OCI-LY7 (cell line): ENCODE results near the gene PHLDA3. TPM values are rescaled to one million over a fixed set of nuclear protein-coding genes. Genes with fewer than 3 reads are reported as not detected.

Source experiments
- BruUV-seq: library from RNA; stranded (reverse); fragments of 400-500 nt; replicated peaks from 2 replicates; lab custom pipeline; 2021; lab: Mats Ljungman, UMichigan
- CTCF ChIA-PET: fragments of 300-600 bp; sonication (Branson Sonifier 250); formaldehyde crosslinking; loops from one replicate; lab custom pipeline; 2022; ENCODE audit warnings: antibody characterized with exemption; ENCODE audit not compliant: unreplicated experiment; lab: Charles Lee
- POLR2A ChIA-PET: fragments of 300-600 bp; sonication (Branson Sonifier 250); formaldehyde crosslinking; loops from one replicate; lab custom pipeline; 2022; ENCODE audit warnings: antibody characterized with exemption; lab: Charles Lee
- DNase-seq: peaks from one replicate; pipeline ENCODE4 v3.0.0-alpha.2; 2015; ENCODE audit warnings: low spot score
- H2AFZ ChIP-seq: fragments of 200-600 bp; sonication (generic), shearing (Covaris generic); 2 replicates; pipeline ENCODE4 v1.6.1; 2014; ENCODE audit warnings: mild to moderate bottlenecking, antibody characterized with exemption, low read length, moderate library complexity
- H3K27ac ChIP-seq: fragments of 200-600 bp; sonication (generic); 2 replicates; pipeline ENCODE4 v1.5.1; 2014; ENCODE audit warnings: mixed run types, low read depth, mild to moderate bottlenecking, moderate library complexity, low read length, inconsistent platforms; ENCODE audit not compliant: poor library complexity, severe bottlenecking
- H3K36me3 ChIP-seq: fragments of 200-600 bp; sonication (generic); 2 replicates; pipeline ENCODE4 v1.6.1; 2014; ENCODE audit warnings: mild to moderate bottlenecking, antibody characterized with exemption, low read length, moderate library complexity, mixed read lengths; ENCODE audit not compliant: insufficient read depth
- H3K4me1 ChIP-seq: fragments of 200-600 bp; sonication (generic); 2 replicates; pipeline ENCODE4 v1.5.1; 2014; ENCODE audit warnings: mild to moderate bottlenecking, low read length; ENCODE audit not compliant: insufficient read depth, poor library complexity, severe bottlenecking
- H3K4me2 ChIP-seq: fragments of 200-600 bp; sonication (generic); 2 replicates; pipeline ENCODE4 v1.6.1; 2014; ENCODE audit warnings: mild to moderate bottlenecking, low read length
- H3K4me3 ChIP-seq: fragments of 200-600 bp; sonication (generic); 2 replicates; pipeline ENCODE4 v1.5.1; 2014; ENCODE audit warnings: mild to moderate bottlenecking, low read depth, low read length; ENCODE audit not compliant: poor library complexity, severe bottlenecking
- H3K79me2 ChIP-seq: fragments of 200-600 bp; sonication (generic); 2 replicates; pipeline ENCODE4 v1.6.1; 2016; ENCODE audit warnings: low read depth, mild to moderate bottlenecking, low read length, moderate library complexity, mixed read lengths; ENCODE audit not compliant: insufficient read depth
- H3K9me2 ChIP-seq: fragments of 200-600 bp; sonication (generic); 2 replicates; pipeline ENCODE4 v1.6.1; 2016; ENCODE audit warnings: mild to moderate bottlenecking, low read length, mixed read lengths; ENCODE audit not compliant: insufficient read depth
- H3K9me3 ChIP-seq: fragments of 200-600 bp; sonication (generic); 2 replicates; pipeline ENCODE4 v1.6.1; 2014; ENCODE audit warnings: mild to moderate bottlenecking, mixed run types, low read length, mixed read lengths
- H4K20me1 ChIP-seq: fragments of 200-600 bp; sonication (generic); 2 replicates; pipeline ENCODE4 v1.6.1; 2014; ENCODE audit warnings: mild to moderate bottlenecking, antibody characterized with exemption, low read length, moderate library complexity, mixed read lengths; ENCODE audit not compliant: insufficient read depth
- CTCF ChIP-seq: fragments of 200-600 bp; sonication (generic); conservative IDR thresholded peaks from 2 replicates; pipeline ENCODE4 v1.5.1; 2014; ENCODE audit warnings: mild to moderate bottlenecking, antibody characterized with exemption, low read length, moderate library complexity, mixed read lengths
- EZH2phosphoT487 ChIP-seq: fragments of 200-600 bp; sonication (generic); IDR thresholded peaks from 2 replicates; pipeline ENCODE4 v1.6.1; 2018; ENCODE audit warnings: low read depth, borderline replicate concordance, mild to moderate bottlenecking, mixed run types, antibody characterized with exemption, low read length, moderate library complexity, mixed read lengths
- intact Hi-C: fragments of 100-400 bp; cut with micrococcal nuclease; formaldehyde crosslinking; loops from one replicate; pipeline ENCODE4 v1.10.0; 2022; ENCODE audit not compliant: unreplicated experiment
- total RNA-seq, 2 experiments: library from RNA; depleted of rRNA in 1 of 2; stranded (reverse); fragments of >200 nt in 1 of 2; shearing (Covaris generic) in 1 of 2; gene quantifications; 2 replicates each; pipeline ENCODE4 v1.2.3, GENCODE V29; 2014 to 2022

Gene PHLDA3
- total RNA-seq, 2 experiments from 2014 or later = not detected

GRCh38 chr1:201471772-201472171 lies 2.8 kb upstream of the PHLDA3 start:
- POLR2A ChIA-PET = interaction anchor here (0.7 to 1.0 kb wide), 2 partner anchors 10 to 15 kb away, joined by 3 to 7 read pairs; no protein-coding TSS in a partner anchor

DNA sequence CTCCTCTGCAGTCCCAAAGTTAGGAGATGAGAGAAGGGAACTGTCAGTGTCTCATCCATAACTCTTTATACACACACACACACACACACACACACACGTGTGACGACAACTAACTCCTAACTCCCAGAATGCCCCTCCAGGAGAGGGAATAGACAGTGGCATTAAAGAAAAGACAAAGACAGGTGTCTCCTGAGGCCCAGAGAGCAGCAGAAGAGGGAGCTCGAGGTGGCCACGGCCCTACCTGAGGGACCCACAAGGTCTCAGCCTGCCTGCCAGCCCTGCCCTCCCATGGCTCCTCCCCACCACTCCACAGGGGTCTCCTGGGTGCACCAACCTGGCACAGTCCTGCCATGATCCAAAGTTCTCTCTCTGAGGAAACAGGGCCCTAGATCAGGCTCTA lies 1.6 kb upstream of the PHLDA3 start:
- H3K4me1 ChIP-seq = no peaks in the 10 kb centered on the region
- no peaks in the 10 kb centered on the region for H3K36me3 ChIP-seq
- no TSS peak for BruUV-seq
- H3K79me2 ChIP-seq = no peaks in the 10 kb centered on the region
- no peak for DNase-seq
- CTCF ChIA-PET = no interaction called here
- no peak overlapping the region for H3K27ac ChIP-seq
- intact Hi-C loops = no loop called here
- H3K4me3 ChIP-seq = no peak overlapping the region
- POLR2A ChIA-PET = no interaction called here
- H3K9me2 ChIP-seq = no peaks in the 10 kb centered on the region
- no peak overlapping the region for H2AFZ ChIP-seq
- no peaks in the 10 kb centered on the region for H3K9me3 ChIP-seq
- H4K20me1 ChIP-seq = no peaks in the 10 kb centered on the region
- no peak for TF ChIP-seq CTCF
- TF ChIP-seq EZH2phosphoT487 = no peak
- H3K4me2 ChIP-seq = no peak overlapping the region

More at GRCh38 chr1:201471772-201472171, 2.8 kb upstream of the PHLDA3 start:
- CTCF ChIA-PET = no interaction called here
- no peaks in the 10 kb centered on the region for H3K9me2 ChIP-seq
- TF ChIP-seq EZH2phosphoT487 (no peak), CTCF (no peak)
- H3K79me2 ChIP-seq = no peaks in the 10 kb centered on the region
- peaks cover 2% of the 10 kb centered on the region for H3K4me1 ChIP-seq
- intact Hi-C loops = no loop called here
- H3K4me3 ChIP-seq = no peak overlapping the region
- no peak overlapping the region for H3K27ac ChIP-seq
- no peaks in the 10 kb centered on the region for H3K9me3 ChIP-seq
- no peaks in the 10 kb centered on the region for H3K36me3 ChIP-seq
- no TSS peak for BruUV-seq
- no peak for DNase-seq
- H4K20me1 ChIP-seq = no peaks in the 10 kb centered on the region
- no peak overlapping the region for H3K4me2 ChIP-seq
- no peak overlapping the region for H2AFZ ChIP-seq

- DNase-seq = no peak
- H2AFZ ChIP-seq = no peak overlapping the region
- no peak overlapping the region for H3K4me3 ChIP-seq
- BruUV-seq = no TSS peak
- no peak overlapping the region for H3K4me2 ChIP-seq
- intact Hi-C loops = no loop called here
- H4K20me1 ChIP-seq = no peaks in the 10 kb centered on the region
- no peaks in the 10 kb centered on the region for H3K4me1 ChIP-seq
- no peaks in the 10 kb centered on the region for H3K9me3 ChIP-seq
- ChIA-PET CTCF (no interaction called here), POLR2A (no interaction called here)
- TF ChIP-seq EZH2phosphoT487 (no peak), CTCF (no peak)
- H3K36me3 ChIP-seq = no peaks in the 10 kb centered on the region
- H3K79me2 ChIP-seq = no peaks in the 10 kb centered on the region
- no peaks in the 10 kb centered on the region for H3K9me2 ChIP-seq
- no peak overlapping the region for H3K27ac ChIP-seq
These were observed 672 bp upstream of the PHLDA3 start for GRCh38 chr1:201469645-201470074.
